GM12878 (cell line): ENCODE results near the gene ACTL6B. TPM values are rescaled to one million over a fixed set of nuclear protein-coding genes. Genes with fewer than 3 reads are reported as not detected.

Experiments used
- ATAC-seq: fragments of 200-7000 bp; cut with Tn5 transposase; 3 replicates; pipeline ENCODE4 v1.9.1; 2020; ENCODE audit warnings: mild to moderate bottlenecking, moderate library complexity
- BruUV-seq: library from RNA; stranded (reverse); fragments of 400-500 nt; replicated peaks from 2 replicates; lab custom pipeline; 2021; lab: Mats Ljungman, UMichigan
- CTCF ChIA-PET: fragments of 300-600 bp; sonication (Branson Sonifier 250); formaldehyde crosslinking; extraction: SDS; loops from one replicate; lab custom pipeline; 2021; ENCODE audit warnings: inconsistent platforms; lab: Yijun Ruan, JAX
- POLR2A ChIA-PET: fragments of 350-600 bp; formaldehyde crosslinking; extraction: SDS; loops from one replicate; lab custom pipeline; 2021; ENCODE audit warnings: inconsistent platforms; lab: Charles Lee
- RAD21 ChIA-PET: fragments of 300-600 bp; sonication (Branson Sonifier 250); formaldehyde crosslinking; loops from one replicate; lab custom pipeline; 2023; ENCODE audit warnings: antibody characterized with exemption; ENCODE audit not compliant: unreplicated experiment; lab: Charles Lee
- SMC1A ChIA-PET: fragments of 300-600 bp; sonication (Branson Sonifier 250); formaldehyde crosslinking; loops from one replicate; lab custom pipeline; 2023; ENCODE audit not compliant: unreplicated experiment, uncharacterized antibody; lab: Charles Lee
- DNase-seq: peaks from one replicate; pipeline ENCODE4 v3.0.0-alpha.2; 2011; ENCODE audit warnings: low read depth, low spot score
- FAIRE-seq: peaks from 3 replicates; lab custom pipeline; 2011; peaks lifted over from hg19 to GRCh38; lab: Jason Lieb, UNC
- H2AFZ ChIP-seq: 2 replicates; pipeline ENCODE4 v1.6.0; 2011; ENCODE audit warnings: low read depth, low read length, control low read depth; ENCODE audit not compliant: control insufficient read depth
- H3K27ac ChIP-seq: 2 replicates; pipeline ENCODE4 v1.5.1; 2011; ENCODE audit warnings: control low read depth; ENCODE audit not compliant: control insufficient read depth, insufficient read depth
- H3K27me3 ChIP-seq, 2 experiments: replicated peaks in 1 of 2; 2 replicates each; pipeline versions ENCODE4 v1.6.0 to v1.6.1; 2011; ENCODE audit warnings: low read length in 1 of 2; ENCODE audit not compliant: control insufficient read depth in 2 of 2, insufficient read depth in 2 of 2
- H3K36me3 ChIP-seq, 2 experiments: 2 replicates each; pipeline ENCODE4 v1.5.1; 2011; ENCODE audit warnings: low read length in 1 of 2; ENCODE audit not compliant: control insufficient read depth in 2 of 2, insufficient read depth in 2 of 2
- H3K4me1 ChIP-seq: 2 replicates; pipeline ENCODE4 v1.6.1; 2011; ENCODE audit warnings: mild to moderate bottlenecking, low read length, moderate library complexity, mixed read lengths; ENCODE audit not compliant: control insufficient read depth, insufficient read depth
- H3K4me2 ChIP-seq: 2 replicates; pipeline ENCODE4 v1.6.0; 2011; ENCODE audit warnings: control low read depth; ENCODE audit not compliant: control insufficient read depth, insufficient read depth
- H3K4me3 ChIP-seq: fragments of 200-600 bp; sonication (generic); 2 replicates; pipeline ENCODE4 v1.5.1; 2016
- H3K79me2 ChIP-seq: 2 replicates; pipeline ENCODE4 v1.6.0; 2011; ENCODE audit warnings: low read length; ENCODE audit not compliant: control insufficient read depth, insufficient read depth
- H3K9ac ChIP-seq: 2 replicates; pipeline ENCODE4 v1.8.0; 2011; ENCODE audit warnings: low read length, control low read depth, mixed read lengths; ENCODE audit not compliant: control insufficient read depth, insufficient read depth
- H3K9me3 ChIP-seq: replicated peaks from 3 replicates; pipeline ENCODE4 v1.5.1; 2011; ENCODE audit warnings: mild to moderate bottlenecking, low read length; ENCODE audit not compliant: control insufficient read depth, insufficient read depth
- H4K20me1 ChIP-seq: 2 replicates; pipeline ENCODE4 v1.6.0; 2011; ENCODE audit not compliant: control insufficient read depth, insufficient read depth
- E2F8 ChIP-seq: fragments of 450-650 bp; IDR thresholded peaks from 2 replicates; pipeline ENCODE4 v1.6.1; 2018; ENCODE audit warnings: mild to moderate bottlenecking, low read depth, moderate library complexity; ENCODE audit not compliant: partially characterized antibody
- E4F1 ChIP-seq: fragments of 450-650 bp; IDR thresholded peaks from 2 replicates; pipeline ENCODE4 v1.6.1; 2018; ENCODE audit warnings: borderline replicate concordance, mild to moderate bottlenecking; ENCODE audit not compliant: partially characterized antibody
- FOS ChIP-seq: IDR thresholded peaks from 3 replicates; pipeline ENCODE4 v1.6.1; 2011; ENCODE audit warnings: borderline replicate concordance; ENCODE audit not compliant: insufficient read length; ENCODE audit errors: extremely low read depth
- ZNF207 ChIP-seq: fragments of 450-650 bp; IDR thresholded peaks from 2 replicates; pipeline ENCODE4 v1.6.1; 2014; ENCODE audit warnings: antibody characterized with exemption, mild to moderate bottlenecking, borderline replicate concordance
- WGBS: methylation state at CpG from one replicate; pipeline ENCODE4 v1.1.6; 2016; ENCODE audit warnings: low lambda C conversion rate; ENCODE audit not compliant: insufficient replicate concordance, insufficient coverage; ENCODE audit errors: missing lambda C conversion rate; 5-methylcytosine and 5-hydroxymethylcytosine counted together
- in situ Hi-C: fragments of 300-500 bp; cut with MboI; formaldehyde crosslinking; loops from 9 replicates; pipeline ENCODE4 v1.14.3; 2018; ENCODE audit warnings: mixed read lengths
- intact Hi-C: fragments of 100-400 bp; cut with micrococcal nuclease; formaldehyde crosslinking; loops from one replicate; pipeline ENCODE4 v1.14.2; 2022; ENCODE audit not compliant: unreplicated experiment
- polyA plus RNA-seq, 11 experiments: library from polyadenylated mRNA; depleted of rRNA in 4 of 11; unstranded in 6 of 11; stranded (reverse) in 5 of 11; fragments of >200 nt; fragmentation: Nextera tagmentation in 4 of 11; fragmentation: Illumina TruSeq in 1 of 11; extraction: Ambion mirVana in 4 of 11; extraction: Trizol in 1 of 11; gene quantifications; 1 replicate in 1 of 11; 2 replicates in 10 of 11; pipeline versions ENCODE4 v1.2.1 to v1.2.3, GENCODE V29; 2011 to 2016; ENCODE audit warnings: inconsistent platforms in 2 of 11, missing spikeins in 2 of 11, low read depth in 1 of 11
- total RNA-seq, 4 experiments: library from RNA; depleted of rRNA in 3 of 4; stranded (reverse); fragments of >200 nt in 3 of 4; fragmentation: Illumina TruSeq in 1 of 4; extraction: Trizol in 1 of 4; gene quantifications; 2 replicates each; pipeline versions ENCODE4 v1.2.1 to v1.2.3, GENCODE V29; 2013 to 2021

ACTL6B gene
- total and polyA plus RNA-seq, 10 of the 15 experiments (the other 5 are each of a cell fraction or from before 2014, with no cell fraction given): not detected

- H3K27ac ChIP-seq: no peak overlapping the region
- FAIRE-seq (no peak), ATAC-seq (no peak), DNase-seq (no peak)
- peak overlapping the region; percentile 100 for H3K4me2 ChIP-seq
- POLR2A ChIA-PET: interaction anchor here (0.7 to 2.2 kb wide), 4 partner anchors 27 to 262 kb away, joined by 3 to 28 read pairs (median 4); partner anchors contain the start of genes GNB2 and SRRT
- no peaks in the 10 kb centered on the region for H3K9me3 ChIP-seq
- SMC1A ChIA-PET: interaction anchor here (1.9 to 2.4 kb wide), 3 partner anchors 13 to 92 kb away, joined by 6 to 10 read pairs (median 8); partner anchors contain the start of genes FBXO24, LRCH4 and POP7
- no peak overlapping the region; the same call in 1 of the 2 replicates for H3K4me3 ChIP-seq
- CTCF ChIA-PET: interaction anchor here (0.6 to 6.6 kb wide), 8 partner anchors 20 to 186 kb away, joined by 3 to 35 read pairs (median 10); partner anchors contain the start of genes FBXO24, LRCH4 and POP7
- no peak overlapping the region for H2AFZ ChIP-seq
- H3K27me3 ChIP-seq: peaks cover 0 to 3% of the 10 kb centered on the region in 2 experiments; a peak in 2 of 4 replicates
- intact Hi-C loops: loop anchor here (2.0 to 5.0 kb wide), 2 partner anchors 59 to 84 kb away; partner anchors contain the start of gene GNB2
- peaks cover 5% of the 10 kb centered on the region for H3K4me1 ChIP-seq
- TF ChIP-seq ZNF207 (no peak), E2F8 (no peak), FOS (no peak), E4F1 (no peak)
- RAD21 ChIA-PET: interaction anchor here (0.9 to 2.2 kb wide), 4 partner anchors 28 to 82 kb away, joined by 3 to 7 read pairs (median 3); partner anchors contain the start of genes FBXO24 and LRCH4
- in situ Hi-C loops: no loop called here
- 82% methylated on average over 13 of the region's 13 CpGs for WGBS
- no peak overlapping the region; the same call in 1 of the 2 replicates for H3K9ac ChIP-seq
- H3K79me2 ChIP-seq: no peaks in the 10 kb centered on the region
- TSS peak; percentile 71 for BruUV-seq
- no peaks in the 10 kb centered on the region for H4K20me1 ChIP-seq
- H3K36me3 ChIP-seq: no peaks in the 10 kb centered on the region
Observed at GRCh38 chr7:100613412-100614175, 42.7 kb downstream of the ACTL6B start.
